ENCODE results near the gene OR5B21. TPM values are rescaled to one million over a fixed set of nuclear protein-coding genes. Genes with fewer than 3 reads are reported as not detected.
A peak's percentile ranks its signal among the peaks of the same experiment; 100 is the strongest.

OR5B21 gene
- total RNA-seq, 1 experiment from 2014 or later, result not detected

- H3K4me2 ChIP-seq (ENCODE audit: insufficient read depth, insufficient read length, low read length), result no peak overlapping the region
- no peak for TF ChIP-seq CTCF (conservative IDR thresholded peaks at IDR 0.05)
- H2BK20ac ChIP-seq (ENCODE audit: low read depth, low read length, poor library complexity, severe bottlenecking), result no peak overlapping the region
- Mint-ChIP-seq H3K9me3 (no peaks in the 10 kb centered on the region), H3K4me3 (no peak overlapping the region), H3K27ac (peak overlapping the region in 1 of 3 experiments; percentile 5; a peak in 1 of 7 replicates), H3K36me3 (ENCODE audit: insufficient read depth in 1 of 3, low read depth in 3 of 3) (no peaks in the 10 kb centered on the region; a peak in 1 of 7 replicates), H3K27me3 (ENCODE audit: low read depth) (no peaks in the 10 kb centered on the region), H3K4me1 (peaks cover 0 to 4% of the 10 kb centered on the region in 2 experiments; a peak in 1 of 4 replicates)
- H3K4ac ChIP-seq (ENCODE audit: low read depth, low read length), result no peak overlapping the region
- no peak overlapping the region for H2BK120ac ChIP-seq (ENCODE audit: low read depth, low read length, poor library complexity, severe bottlenecking)
- no peak overlapping the region for H3T11ph ChIP-seq (ENCODE audit: low read length)
- no peak overlapping the region for H3K27ac ChIP-seq (ENCODE audit: insufficient read length, low read depth, low read length)
- no peak overlapping the region for H2AFZ ChIP-seq (ENCODE audit: low read length)
- no peak overlapping the region for H4K8ac ChIP-seq (replicated peaks; ENCODE audit: insufficient read length, low read depth, low read length)
- H3K9ac ChIP-seq (ENCODE audit: extremely low read depth, insufficient read length, low read length), result no peak overlapping the region
- H3K23me2 ChIP-seq (ENCODE audit: insufficient read length, low read depth, low read length, poor library complexity, severe bottlenecking), result no peaks in the 10 kb centered on the region
- no peaks in the 10 kb centered on the region for H3K79me2 ChIP-seq (ENCODE audit: insufficient read depth, low read length)
- WGBS (ENCODE audit: extremely low coverage, insufficient read length, low lambda C conversion rate), result no CpG with 5 or more reads among the region's 4 CpGs
- H2BK5ac ChIP-seq (ENCODE audit: insufficient read length, low read length), result no peak overlapping the region
- H4K5ac ChIP-seq (ENCODE audit: insufficient read length, low read depth, low read length), result no peak overlapping the region
- no peak overlapping the region for H3K23ac ChIP-seq (ENCODE audit: insufficient read length, low read depth, low read length)
- no peak overlapping the region for H3K18ac ChIP-seq (ENCODE audit: insufficient read length, low read depth, low read length)
- H3K27me3 ChIP-seq (ENCODE audit: insufficient read depth, low read length), result no peaks in the 10 kb centered on the region
- no peak for DNase-seq
- no peaks in the 10 kb centered on the region for H4K20me1 ChIP-seq (ENCODE audit: control insufficient read depth, insufficient read depth, insufficient read length)
- no peak overlapping the region for H3K56ac ChIP-seq (ENCODE audit: insufficient read length, low read depth, low read length)
- no peaks in the 10 kb centered on the region for H3K9me3 ChIP-seq (ENCODE audit: control insufficient read depth, low read depth, low read length)
- no peak overlapping the region for H4K91ac ChIP-seq (ENCODE audit: insufficient read length, low read depth, low read length)
- no peaks in the 10 kb centered on the region; the same call in 1 of the 2 replicates for H3K4me1 ChIP-seq (ENCODE audit: insufficient read depth, low read length)
- no peak overlapping the region for H2BK15ac ChIP-seq (ENCODE audit: low read depth, low read length)
- H3K79me1 ChIP-seq (ENCODE audit: insufficient read depth, low read depth, low read length, poor library complexity, severe bottlenecking), result no peaks in the 10 kb centered on the region
- H3K14ac ChIP-seq (ENCODE audit: insufficient read depth, low read length), result no peak overlapping the region
- H2AK5ac ChIP-seq (ENCODE audit: insufficient read length, low read length), result no peak overlapping the region
- H2BK12ac ChIP-seq (ENCODE audit: insufficient read length, low read depth, low read length), result no peak overlapping the region
Observed at GRCh38 chr11:58507355-58507754, 550 bp downstream of the OR5B21 start.

Data from H9 (cell line).